RCC 7860 (cell line): ENCODE measurements around the gene FREM2.

Experiments used
- DNase-seq: peaks from one replicate; pipeline ENCODE4 v3.0.0-alpha.2; 2015; ENCODE audit warnings: low spot score
- FAIRE-seq: peaks from 2 replicates; lab custom pipeline; 2012; peaks lifted over from hg19 to GRCh38; lab: Jason Lieb, UNC

The FREM2 gene

GRCh38 chr13:38685431-38685830 lies 1.4 kb upstream of the FREM2 start:
- DNase-seq (no peak), FAIRE-seq (no peak)

GRCh38 chr13:38685974-38686576 lies 802 bp upstream of the FREM2 start:
- FAIRE-seq, result no peak
- DNase-seq, result no peak

GRCh38 chr13:38687246-38688229 lies 661 bp downstream of the FREM2 start:
- no peak for DNase-seq
- no peak for FAIRE-seq

GRCh38 chr13:38688674-38689073 lies 1.8 kb downstream of the FREM2 start:
- FAIRE-seq (no peak), DNase-seq (no peak)

GRCh38 chr13:38690231-38690630 lies 3.4 kb downstream of the FREM2 start:
- DNase-seq (no peak), FAIRE-seq (no peak)

GRCh38 chr13:38693168-38693567 lies 6.3 kb downstream of the FREM2 start:
- FAIRE-seq, result no peak
- DNase-seq, result no peak

GRCh38 chr13:38693641-38694040 lies 6.8 kb downstream of the FREM2 start:
- FAIRE-seq, result no peak
- no peak for DNase-seq

GRCh38 chr13:38697197-38697596 lies 10.3 kb downstream of the FREM2 start:
- FAIRE-seq, result no peak

GRCh38 chr13:38697628-38698333 lies 10.9 kb downstream of the FREM2 start:
- DNase-seq, result peak; percentile 9

More at GRCh38 chr13:38697197-38697596, 10.3 kb downstream of the FREM2 start:
- no peak for DNase-seq

GRCh38 chr13:38700051-38700450 lies 13.2 kb downstream of the FREM2 start:
- no peak for DNase-seq
- no peak for FAIRE-seq

More at GRCh38 chr13:38697628-38698333, 10.9 kb downstream of the FREM2 start:
- FAIRE-seq, result no peak

GRCh38 chr13:38702669-38703068 lies 15.8 kb downstream of the FREM2 start:
- FAIRE-seq, result no peak
- no peak for DNase-seq

- FAIRE-seq, result no peak
- DNase-seq, result no peak
Observed at GRCh38 chr13:38703255-38703654, 16.4 kb downstream of the FREM2 start.

- no peak for DNase-seq
- no peak for FAIRE-seq
Observed at GRCh38 chr13:38705365-38705764, 18.5 kb downstream of the FREM2 start.

- no peak for FAIRE-seq
Observed at GRCh38 chr13:38707460-38707859, 20.6 kb downstream of the FREM2 start.

GRCh38 chr13:38713046-38713445 lies 26.2 kb downstream of the FREM2 start:
- DNase-seq (no peak), FAIRE-seq (no peak)

More at GRCh38 chr13:38707460-38707859, 20.6 kb downstream of the FREM2 start:
- no peak for DNase-seq

- DNase-seq (no peak), FAIRE-seq (no peak)
Observed at GRCh38 chr13:38718374-38718773, 31.5 kb downstream of the FREM2 start.

- DNase-seq, result no peak
- no peak for FAIRE-seq
Observed at GRCh38 chr13:38730332-38730731, 43.5 kb downstream of the FREM2 start.

- DNase-seq (no peak), FAIRE-seq (no peak)
Observed at GRCh38 chr13:38733146-38733545, 46.3 kb downstream of the FREM2 start.

- FAIRE-seq (no peak), DNase-seq (no peak)
Observed at GRCh38 chr13:38735665-38736440, 49.0 kb downstream of the FREM2 start.

GRCh38 chr13:38743466-38743865 lies 56.6 kb downstream of the FREM2 start:
- FAIRE-seq (no peak), DNase-seq (no peak)

GRCh38 chr13:38752686-38753085 lies 65.8 kb downstream of the FREM2 start:
- DNase-seq, result no peak
- FAIRE-seq, result no peak
